Epithelial cell of prostate (primary cell): ENCODE results near the gene RFLNA.
"Not testable (repeated sequence)": the region's sequence is repeated elsewhere in the genome, so short reads cannot be mapped to it uniquely, and the experiment has no call there.

Experiments
- DNase-seq: peaks from one replicate; pipeline ENCODE4 v3.0.0-alpha.2; 2011; ENCODE audit warnings: low read depth, low spot score
- H3K27ac ChIP-seq: fragments of 450-650 bp; 2 replicates; pipeline ENCODE4 v1.5.1; 2017; ENCODE audit warnings: mild to moderate bottlenecking

The RFLNA gene

DNA sequence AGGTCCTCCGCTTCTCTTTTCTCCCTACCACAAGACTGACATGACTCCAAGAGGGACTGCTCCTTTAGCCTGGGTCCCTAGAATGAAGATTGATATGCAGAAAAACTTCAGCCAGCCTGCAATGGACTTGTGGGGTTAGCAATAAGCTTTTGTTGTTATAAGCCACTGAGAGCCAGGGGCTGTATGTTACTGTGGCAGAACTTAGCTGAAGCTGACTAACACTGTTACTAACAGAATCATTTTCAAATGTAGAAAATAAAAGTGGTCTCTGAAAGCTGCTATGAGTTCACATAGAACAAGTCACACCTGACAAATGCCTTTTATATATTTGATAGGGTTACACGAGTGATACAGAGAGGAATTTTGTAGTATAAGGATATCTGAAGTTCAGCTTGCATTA lies 13.6 kb upstream of the RFLNA start:
- H3K27ac ChIP-seq, result no peak overlapping the region
- DNase-seq, result no peak

DNA sequence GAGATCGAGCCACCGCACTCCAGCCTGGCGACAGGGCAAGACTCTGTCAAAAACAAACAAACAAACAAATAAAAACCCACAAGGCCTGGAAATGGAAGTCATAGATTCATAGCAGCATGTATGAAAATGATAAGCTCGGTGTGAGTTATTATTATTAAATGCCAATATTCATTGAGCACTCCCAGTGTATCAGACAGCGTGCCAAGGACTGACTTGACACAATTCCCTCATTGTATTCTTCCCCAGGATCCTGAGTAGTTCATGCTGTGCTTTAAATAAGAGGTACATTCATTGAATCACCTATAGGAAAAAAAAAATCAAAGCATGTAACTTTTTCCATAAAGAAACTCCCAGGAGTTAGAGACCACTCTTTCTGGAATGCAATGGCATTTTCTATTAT lies 12.6 kb upstream of the RFLNA start:
- no peak overlapping the region for H3K27ac ChIP-seq
- no peak for DNase-seq

DNA sequence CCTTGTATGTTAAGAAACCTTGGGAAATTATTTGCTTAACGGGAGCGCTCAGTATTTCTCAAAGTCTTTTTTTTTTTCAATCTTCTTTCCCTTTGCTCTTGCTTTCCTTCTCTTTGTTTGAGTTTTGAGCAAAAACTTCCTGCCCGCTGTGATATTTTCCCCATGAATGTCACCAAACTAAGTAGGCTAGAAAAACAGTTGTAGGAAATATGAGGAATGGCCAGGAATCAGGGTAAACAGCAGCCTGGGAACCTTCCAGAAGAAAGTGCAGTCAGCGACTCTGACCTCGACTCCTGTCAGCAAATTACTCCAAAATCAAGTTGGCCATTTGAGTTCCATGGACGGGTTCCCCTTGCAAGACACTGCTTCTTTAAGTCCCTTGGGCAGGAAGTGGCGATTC lies 11.6 kb upstream of the RFLNA start:
- no peak overlapping the region for H3K27ac ChIP-seq
- DNase-seq, result no peak

DNA sequence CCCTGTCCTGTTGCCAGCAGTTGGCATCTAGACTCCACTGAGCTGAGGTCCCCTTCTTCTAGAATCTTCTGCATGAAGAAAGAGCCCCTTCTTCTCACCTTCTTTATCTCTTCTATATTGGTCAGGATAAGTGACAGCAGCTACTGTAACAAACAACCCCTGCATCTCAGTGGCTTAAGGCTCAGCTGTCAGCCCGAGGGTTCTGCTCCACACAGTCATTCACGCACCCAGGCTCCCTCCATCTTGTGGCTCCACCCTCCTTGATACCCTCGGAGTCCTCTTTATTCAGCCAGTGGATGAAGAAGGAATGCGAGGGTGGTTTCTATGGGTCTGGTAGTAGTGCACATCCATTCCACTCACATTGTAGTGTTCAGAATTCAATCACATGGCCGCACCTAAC lies 10.5 kb upstream of the RFLNA start:
- no peak overlapping the region for H3K27ac ChIP-seq
- DNase-seq, result no peak

DNA sequence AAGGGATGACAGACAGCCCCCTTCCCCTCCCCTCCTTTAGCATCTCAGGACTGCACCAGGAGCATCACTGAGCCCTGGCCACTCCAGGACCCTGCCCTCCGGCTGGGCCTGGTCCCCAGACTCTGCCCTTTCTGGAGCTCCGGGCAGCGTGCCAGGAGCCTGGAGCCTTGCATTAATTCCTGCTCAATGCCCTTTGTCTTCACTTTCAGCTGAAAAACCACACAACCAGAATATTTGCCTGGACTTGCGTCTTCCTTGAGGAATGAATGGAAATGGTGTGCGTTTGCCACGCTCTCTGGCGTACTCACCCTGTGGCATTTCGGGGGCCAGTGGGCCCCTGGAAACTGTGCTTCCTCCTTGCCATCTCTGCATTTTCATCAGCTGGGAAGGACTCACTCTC lies 8.5 kb upstream of the RFLNA start:
- peak; percentile 36 for DNase-seq
- H3K27ac ChIP-seq, result no peak overlapping the region

DNA sequence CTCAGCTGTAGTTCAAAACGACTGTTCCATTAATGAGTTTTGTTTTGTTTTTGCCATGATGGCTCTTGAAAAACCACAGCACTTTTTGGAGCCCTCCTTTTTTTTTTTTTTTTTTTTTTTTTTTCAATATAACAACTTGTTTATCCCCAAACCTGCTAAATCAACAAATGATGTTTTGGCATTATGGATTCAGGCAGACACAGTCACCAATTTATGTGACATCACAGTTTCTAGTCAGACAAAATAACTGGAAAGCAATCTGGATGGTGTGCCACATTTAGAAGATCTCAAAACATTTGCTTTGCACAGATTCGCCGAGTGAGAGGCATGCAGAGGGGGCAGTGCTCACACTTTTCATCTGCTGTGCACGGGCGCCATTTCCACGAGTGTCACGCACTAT lies 7.9 kb upstream of the RFLNA start:
- H3K27ac ChIP-seq, result no peak overlapping the region
- DNase-seq, result no peak

DNA sequence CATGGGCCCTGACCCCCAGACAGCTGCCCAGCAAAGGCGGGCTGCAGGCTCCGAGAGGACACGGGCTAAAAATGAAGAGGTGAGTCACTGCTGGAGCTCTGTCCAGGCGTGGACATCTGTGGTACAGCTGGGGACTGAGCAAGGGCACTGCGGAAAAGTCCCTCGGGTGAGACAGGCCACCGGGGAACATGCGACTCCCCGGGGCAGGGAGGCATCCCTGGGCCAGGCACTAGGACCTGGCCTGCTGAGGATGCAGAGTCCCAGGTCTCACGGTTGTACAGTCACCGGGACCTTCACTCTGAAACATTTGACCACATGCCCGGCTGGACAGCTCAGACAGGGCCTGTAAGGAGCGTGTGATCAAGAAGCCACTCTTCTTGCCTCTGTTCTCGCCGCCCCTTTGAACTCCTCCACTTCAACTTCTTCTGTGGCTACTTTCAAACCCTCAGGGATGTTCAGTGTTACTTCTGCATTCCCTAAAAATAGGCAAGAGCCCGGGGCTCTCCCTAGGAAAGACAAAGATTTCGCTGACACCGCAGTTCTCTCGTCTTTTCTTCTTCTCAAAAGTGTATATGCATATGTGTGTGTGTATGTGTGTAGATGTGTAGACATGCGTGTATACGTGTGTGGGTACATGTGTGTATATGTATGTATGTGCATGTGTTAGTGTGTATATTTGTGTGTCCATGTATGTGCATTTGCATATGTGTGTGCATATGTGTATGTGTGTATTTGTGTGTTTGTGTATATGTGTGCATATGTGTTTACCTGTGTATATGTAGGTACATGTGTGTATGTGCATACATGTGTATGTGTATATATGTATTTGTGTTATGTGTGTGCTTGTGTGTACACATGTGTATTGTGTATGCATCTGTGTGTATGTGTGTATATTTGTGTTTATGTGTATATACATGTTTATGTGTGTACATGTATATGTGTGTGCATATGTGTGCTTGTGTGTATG lies 5.0 kb upstream of the RFLNA start:
- no peak overlapping the region for H3K27ac ChIP-seq

DNA sequence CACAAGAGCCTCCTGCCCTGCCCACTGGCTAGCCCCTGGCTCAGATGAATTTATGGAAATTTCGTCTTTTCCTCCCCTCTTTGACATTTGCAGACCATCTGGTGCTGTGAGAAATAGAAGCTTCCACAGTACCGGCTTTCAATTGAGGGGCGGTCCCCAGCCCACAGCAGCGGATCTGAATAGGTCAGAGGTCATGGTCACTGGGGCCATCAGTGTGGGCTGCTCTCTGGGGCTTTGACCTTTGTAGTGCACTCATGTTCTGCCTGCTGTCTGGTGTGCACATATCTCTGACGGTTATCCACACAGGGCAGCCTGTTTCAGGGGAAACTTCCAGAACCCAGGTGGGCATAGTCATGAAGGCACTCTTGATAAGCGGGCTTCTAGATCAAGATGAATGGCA lies 2.5 kb upstream of the RFLNA start:
- no peak for DNase-seq
- H3K27ac ChIP-seq, result no peak overlapping the region

More for the DNA sequence above, 5.0 kb upstream of the RFLNA start:
- DNase-seq, result no peak

DNA sequence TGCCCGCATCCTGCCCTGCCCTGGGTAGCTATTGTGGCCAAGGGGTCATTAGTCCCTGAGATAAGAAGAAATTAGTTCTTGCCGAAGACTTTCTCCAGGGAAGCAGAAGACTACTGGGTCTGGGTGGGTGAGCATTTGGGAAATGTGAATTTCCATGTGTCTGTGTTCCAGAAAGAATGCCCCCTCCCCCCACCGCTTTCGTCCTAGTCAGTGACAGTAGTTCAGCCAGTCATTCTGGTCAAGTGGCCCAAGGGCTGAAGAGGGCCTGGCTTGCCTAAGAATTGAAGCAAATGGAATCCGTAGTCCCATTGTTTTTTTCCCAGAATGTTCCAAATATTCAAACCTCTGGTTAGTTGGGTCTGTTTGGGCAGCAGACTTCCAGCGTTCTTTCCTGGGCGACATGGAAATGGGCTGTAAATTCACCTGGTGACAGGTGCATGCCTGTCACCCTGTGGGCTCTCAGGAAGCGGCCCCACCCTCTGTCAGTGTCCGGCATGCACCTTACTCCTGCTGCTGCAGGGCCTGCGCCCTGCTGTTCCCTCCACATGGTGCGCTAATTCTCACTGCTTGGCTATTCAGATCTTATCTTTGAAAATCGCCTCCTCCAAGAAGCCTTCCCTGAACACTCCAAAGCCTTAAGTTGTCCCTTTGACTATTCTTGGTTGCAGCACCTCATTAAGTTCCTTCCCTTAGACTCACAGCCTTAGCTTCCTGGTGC lies 1.4 kb upstream of the RFLNA start:
- no peak overlapping the region for H3K27ac ChIP-seq
- DNase-seq, result no peak

DNA sequence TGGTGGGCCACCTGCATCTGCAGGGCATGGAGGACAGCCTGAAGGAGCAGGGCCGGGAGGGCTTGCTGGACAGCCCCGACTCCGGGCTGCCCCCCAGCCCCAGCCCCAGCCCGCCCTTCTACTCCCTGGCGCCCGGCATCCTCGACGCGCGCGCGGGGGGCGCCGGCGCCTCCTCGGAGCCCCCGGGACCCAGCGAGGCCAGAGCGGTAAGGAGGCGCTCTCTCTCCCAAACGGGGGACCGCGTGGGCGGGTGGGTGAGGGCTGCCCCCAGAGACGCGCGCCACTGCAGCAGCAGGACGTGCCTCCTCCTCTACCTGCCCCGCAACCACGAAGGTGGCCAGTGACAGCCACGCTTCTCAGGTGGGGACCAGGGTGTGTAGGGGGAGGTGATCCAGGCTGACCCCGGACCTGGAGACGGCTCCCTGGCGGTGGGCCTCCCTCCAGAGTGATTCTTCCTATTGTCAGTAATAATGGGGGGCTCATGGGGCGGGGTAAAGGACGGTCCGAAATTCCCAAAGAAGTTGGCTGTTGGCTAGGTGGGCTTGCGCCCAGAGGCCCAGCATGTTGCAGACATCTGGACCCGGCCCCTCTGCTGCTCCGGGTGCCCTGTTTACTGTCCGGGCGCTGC lies 652 bp downstream of the RFLNA start:
- H3K27ac ChIP-seq, result no peak overlapping the region
- DNase-seq, result no peak

DNA sequence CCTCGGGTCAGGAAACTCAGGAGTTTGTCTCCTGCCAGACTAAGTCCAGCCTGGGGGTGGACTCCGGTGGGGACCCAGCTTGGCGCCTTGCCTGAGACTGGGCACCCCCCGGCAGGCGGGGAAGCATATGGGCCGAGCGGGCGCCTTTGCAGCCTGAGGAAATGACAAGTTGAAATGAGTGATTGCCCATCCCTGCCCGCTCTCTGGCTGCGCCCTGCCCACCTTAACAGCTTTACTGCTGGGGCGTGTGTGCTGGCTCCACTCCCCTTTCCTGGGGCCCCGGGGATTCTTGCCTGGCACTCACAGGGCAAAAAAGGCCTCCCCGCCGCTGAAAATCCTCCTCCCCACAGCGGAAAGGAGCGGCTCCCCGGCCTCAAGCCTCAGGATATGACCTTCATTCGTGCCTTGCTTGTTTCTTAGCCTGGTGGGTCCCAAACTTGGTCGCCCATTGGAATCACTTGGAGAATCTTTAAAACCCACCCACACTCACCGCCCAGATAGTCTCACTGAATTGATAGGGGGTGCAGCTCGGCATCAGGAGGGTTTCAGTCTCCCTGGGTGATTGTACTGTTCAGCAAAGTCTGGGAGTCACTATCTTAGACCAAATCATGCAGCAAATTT lies 1.5 kb downstream of the RFLNA start:
- H3K27ac ChIP-seq, result no peak overlapping the region
- no peak for DNase-seq

DNA sequence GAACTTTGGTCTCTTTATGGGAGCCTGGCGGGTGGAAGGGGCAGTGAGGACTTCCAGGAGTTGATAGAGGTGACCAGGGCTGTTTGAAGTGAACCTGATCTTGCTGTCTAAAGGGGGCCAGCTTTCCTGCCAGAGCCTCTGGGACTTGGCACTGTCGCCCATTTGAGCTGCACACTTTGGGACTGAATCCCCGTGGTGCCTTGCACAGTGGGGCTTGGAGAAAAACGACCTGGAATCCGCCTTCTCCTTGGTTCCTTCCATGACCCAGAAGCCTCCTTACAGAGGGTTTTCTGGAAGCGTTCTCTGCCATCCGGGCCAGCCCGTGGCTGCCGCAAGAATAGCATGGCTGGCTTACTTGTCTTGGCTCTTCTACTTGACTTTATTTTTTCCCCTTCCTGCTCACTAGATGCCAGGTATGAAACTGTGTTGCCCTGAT lies 2.0 kb downstream of the RFLNA start:
- DNase-seq, result no peak
- H3K27ac ChIP-seq, result no peak overlapping the region

DNA sequence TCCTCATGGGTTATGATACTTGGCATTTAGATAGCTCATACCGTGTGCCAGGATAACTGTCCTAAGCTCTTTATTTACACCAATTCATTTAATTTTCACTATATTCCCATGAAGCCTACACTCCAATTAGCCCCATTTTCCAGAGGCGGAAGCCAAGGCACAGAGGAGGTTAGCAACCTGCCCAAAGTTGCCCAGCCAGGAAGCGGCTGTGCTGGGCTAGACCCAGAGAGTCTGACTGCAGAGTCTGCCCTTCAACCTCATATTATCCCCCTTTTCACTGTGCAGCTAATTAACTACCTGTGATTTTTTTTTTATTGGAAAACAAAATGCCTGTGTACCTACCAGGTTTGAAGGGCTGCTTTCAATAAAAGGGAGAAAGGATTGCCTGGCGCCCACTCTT lies 2.5 kb downstream of the RFLNA start:
- H3K27ac ChIP-seq, result no peak overlapping the region
- DNase-seq, result no peak

DNA sequence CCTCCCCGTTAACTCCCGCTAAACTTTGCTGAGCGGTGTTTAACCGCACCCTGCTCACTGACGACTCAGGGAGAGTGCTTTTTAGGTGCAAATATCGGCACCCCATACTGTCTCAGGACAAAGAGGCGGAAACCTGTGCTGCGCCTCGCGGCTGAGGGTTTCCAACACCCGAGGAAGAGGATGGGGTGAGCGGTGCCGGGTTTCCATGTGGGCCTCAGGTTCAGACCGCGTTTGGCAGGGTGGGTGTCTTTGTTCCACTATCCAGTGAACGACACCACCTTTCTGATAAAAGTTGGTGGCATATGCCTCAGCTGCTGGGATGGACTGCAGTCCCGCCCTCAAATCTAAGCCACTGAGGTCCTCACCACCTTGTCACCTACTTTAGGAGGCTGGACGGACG lies 3.0 kb downstream of the RFLNA start:
- no peak overlapping the region for H3K27ac ChIP-seq

DNA sequence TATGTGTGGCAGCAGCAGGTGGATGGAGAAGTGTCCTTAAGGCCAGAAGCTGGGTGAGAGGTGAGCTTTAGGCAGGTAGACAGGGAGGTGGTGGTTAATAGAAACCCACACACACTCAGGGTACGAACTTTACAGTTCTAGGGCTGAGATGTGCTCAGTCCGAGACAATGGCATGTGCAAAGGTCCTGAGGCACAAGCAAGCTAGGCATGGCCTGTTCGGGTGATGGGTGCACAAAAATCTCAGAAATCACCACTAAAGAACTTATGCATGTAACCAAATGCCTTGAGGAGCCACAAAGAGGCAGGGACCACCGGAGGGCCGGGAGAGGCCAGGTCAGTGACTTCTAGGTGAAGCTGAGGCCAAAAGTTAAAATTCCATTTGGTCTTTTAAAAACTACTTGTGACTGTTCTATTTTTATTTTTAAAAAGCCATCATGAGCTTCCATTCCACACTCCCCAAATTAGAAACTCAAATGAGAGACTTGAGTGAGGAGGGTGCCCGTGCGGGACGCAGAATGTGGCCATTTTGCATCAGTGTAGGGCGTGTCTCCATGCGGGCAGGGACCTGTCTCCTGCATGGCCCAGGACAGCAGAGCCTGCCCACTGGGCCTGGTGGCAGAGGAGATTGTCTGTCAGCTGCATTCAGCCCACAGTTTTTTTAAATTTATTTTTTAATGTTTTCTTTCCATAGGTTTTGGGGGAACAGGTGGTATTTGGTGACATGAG lies 4.0 kb downstream of the RFLNA start:
- no peak for DNase-seq
- no peak overlapping the region for H3K27ac ChIP-seq

More for the DNA sequence above, 3.0 kb downstream of the RFLNA start:
- no peak for DNase-seq

DNA sequence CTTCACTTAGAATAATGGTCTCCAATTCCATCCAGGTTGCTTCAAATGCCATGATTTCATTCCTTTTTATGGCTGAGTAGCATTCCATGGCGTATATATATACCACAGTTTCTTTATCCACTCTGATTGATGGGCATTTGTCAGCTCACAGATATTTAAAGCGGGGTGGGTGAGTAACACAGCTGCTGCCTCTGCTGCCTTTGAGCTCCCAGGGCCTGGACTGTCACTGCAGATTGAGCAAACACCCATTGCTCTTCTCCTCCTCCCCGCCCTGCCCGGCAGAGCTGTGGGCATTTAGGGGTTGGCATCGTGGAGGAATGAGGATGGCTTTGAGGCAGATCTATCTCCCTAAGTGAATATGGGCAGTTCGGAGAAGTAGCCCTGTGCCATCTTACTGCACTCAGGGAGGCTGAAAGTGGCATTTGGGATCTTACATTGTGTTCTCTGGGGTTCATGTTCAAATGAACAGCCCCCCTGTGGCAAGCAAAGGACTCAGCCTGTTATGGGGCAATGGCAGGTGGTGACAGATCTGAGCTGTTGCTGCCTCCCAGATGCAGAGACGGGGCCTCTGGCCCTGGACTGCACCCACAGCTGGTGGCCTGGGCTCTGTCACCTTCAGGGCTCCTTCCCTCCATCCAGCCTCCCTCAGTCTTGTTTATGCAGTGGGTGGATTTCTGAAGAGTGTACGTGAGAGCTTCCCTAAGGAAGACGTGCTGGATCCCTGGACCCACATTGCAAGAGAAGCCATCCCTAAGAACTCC lies 4.9 kb downstream of the RFLNA start:
- no peak overlapping the region for H3K27ac ChIP-seq
- DNase-seq, result no peak

DNA sequence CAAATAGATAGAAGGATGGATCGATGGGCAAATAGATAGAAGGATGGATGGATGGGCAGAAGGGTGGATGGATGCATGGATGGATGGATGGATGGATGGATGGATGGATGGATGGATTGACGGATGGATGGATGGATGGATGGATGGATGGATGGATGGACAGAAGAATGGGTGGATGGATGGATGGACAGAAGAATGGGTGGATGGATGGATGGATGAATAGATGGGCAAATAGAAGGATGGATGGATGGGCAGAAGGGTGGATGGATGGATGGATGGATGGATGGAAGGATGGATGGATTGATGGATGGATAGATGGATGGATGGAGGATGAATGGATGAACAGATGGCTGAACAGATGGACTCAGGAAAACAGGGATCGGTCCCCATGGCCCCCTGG lies 5.8 kb downstream of the RFLNA start:
- H3K27ac ChIP-seq, DNase-seq: not testable (repeated sequence)

DNA sequence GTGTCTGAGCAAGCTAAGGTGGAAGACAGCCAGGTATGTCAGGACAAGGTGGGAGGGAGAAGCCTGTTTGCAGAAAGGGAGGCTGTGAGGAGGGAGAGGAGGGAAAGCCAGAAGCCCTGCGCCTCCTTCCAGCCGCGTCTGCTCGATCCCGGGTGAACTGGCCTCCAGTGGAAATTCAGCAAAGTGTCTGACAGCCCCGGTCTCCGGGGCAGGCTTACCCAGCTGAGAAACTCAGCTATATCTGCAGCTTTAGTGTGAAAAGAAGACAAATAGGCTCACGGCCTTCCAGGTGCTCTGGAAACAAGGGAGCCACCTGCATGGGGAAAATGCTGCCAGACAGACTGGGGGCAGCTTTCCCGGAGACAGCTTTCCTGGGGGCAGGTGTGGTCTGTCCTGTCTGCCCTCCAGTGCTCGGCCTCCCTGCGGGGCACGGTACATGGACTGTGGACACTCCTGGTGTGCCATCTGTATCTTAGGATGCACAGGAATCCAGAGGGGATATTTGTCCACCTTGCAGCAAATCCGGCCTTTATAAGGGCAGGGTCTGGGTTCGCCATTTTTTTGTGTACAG lies 6.3 kb downstream of the RFLNA start:
- no peak overlapping the region for H3K27ac ChIP-seq
- no peak for DNase-seq

DNA sequence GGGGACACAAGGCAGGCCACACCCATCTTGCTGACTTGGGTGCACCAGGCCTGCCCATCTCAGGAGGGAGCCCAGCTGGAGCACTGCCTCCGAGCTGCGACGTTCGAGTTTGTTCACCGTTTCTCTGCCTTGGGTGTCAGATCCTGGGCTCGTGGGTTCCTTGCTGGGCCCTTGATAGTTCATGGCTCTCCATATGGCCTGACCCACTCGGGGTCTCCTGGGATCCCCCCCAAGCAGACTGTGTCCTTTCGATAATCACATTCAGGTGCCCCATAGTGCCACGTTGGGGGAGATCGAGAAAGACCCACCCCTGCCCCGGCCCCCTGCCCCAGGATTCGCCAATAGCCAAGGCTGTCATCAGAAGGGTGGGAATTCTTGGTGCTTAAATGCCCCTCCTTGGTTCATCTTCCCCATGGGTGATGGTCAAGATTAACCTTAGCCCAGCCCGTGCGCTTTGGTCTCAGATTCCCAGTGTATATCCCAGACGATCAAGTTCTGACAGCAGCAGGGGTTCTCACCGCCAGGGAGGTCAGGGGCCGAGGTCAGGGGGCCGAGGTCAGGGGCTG lies 7.4 kb downstream of the RFLNA start:
- no peak for DNase-seq
- no peak overlapping the region for H3K27ac ChIP-seq
